ENCODE data around the gene ATP10D. TPM values are rescaled to one million over a fixed set of nuclear protein-coding genes. Genes with fewer than 3 reads are reported as not detected.
"Not testable (repeated sequence)": the region's sequence is repeated elsewhere in the genome, so short reads cannot be mapped to it uniquely, and the experiment has no call there.

ATP10D gene
- total RNA-seq, 2 experiments from 2014 or later = 4.1 to 4.7 TPM

DNA sequence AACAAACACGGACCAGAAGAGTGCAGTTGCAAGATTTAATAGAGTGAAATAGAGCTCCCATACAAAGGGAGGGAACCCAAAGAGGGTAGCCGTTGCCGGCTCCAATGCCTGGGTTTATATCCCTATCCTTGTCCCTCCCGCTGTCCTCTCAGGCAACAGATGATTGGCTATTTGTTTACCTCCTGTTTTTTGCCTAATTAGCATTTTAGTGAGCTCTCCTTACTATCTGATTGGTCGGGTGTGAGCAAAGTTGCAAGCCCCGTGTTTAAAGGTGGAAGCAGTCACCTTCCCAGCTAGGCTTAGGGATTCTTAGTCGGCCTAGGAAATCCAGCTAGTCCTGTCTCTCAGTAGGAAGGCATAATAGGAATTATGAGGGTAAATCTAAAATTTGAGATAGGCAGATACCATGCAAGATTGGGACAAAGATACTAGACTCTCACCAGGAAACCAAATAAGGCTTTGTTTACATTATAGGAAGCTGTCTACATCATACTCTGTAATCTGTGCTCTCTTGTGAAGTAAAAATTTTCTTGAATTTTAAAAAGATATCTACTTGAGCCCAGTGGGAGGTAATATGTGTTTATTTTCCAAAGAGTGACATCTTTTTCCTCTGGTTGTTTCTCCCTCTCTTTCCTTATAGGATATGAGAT is 65.9 kb downstream of the ATP10D start:
- DNase-seq = no peak
- Mint-ChIP-seq H3K36me3 (ENCODE audit: low read depth) (peaks cover 5% of the 10 kb centered on the region), H3K27ac (no peak overlapping the region), H3K4me1 (ENCODE audit: low read depth) (no peaks in the 10 kb centered on the region), H3K4me3 (no peak overlapping the region), H3K27me3 (no peaks in the 10 kb centered on the region), H3K9me3 (no peaks in the 10 kb centered on the region)
- ChIA-PET CTCF (interaction anchor here (0.9 to 1.2 kb wide), 2 partner anchors 13 kb away, joined by 3 read pairs; no protein-coding TSS in a partner anchor), POLR2A (no interaction called here)
- ATAC-seq = no peak
- no peak for TF ChIP-seq CTCF (IDR thresholded peaks at IDR 0.05)
- intact Hi-C loops (cut with micrococcal nuclease) = no loop called here

DNA sequence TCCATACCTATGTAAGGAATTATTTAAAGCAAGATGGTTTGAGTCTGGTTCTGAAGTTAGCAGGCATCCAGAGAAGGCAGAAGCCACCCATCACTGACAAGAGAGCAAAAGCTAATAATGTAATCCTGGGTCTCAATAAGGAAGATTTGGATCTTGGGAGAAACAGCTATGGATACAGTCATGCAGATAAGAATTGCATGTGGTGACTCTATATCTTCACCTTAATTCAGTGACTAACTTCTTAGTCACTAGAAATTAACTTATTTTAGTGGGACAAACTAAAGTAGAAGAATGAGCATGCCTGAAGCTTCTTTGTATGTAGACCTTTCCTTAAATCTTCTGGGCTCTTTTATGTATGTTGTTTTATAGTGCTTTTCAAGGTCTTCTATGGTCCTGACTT is 66.6 kb downstream of the ATP10D start:
- ChIA-PET POLR2A (no interaction called here), CTCF (interaction anchor here (0.9 to 1.2 kb wide), 2 partner anchors 12 to 13 kb away, joined by 3 read pairs; no protein-coding TSS in a partner anchor)
- Mint-ChIP-seq H3K9me3 (no peaks in the 10 kb centered on the region), H3K4me1 (ENCODE audit: low read depth) (no peaks in the 10 kb centered on the region), H3K4me3 (no peak overlapping the region), H3K27ac (no peak overlapping the region), H3K36me3 (ENCODE audit: low read depth) (peaks cover 5% of the 10 kb centered on the region), H3K27me3 (no peaks in the 10 kb centered on the region)
- no peak for DNase-seq
- intact Hi-C loops (cut with micrococcal nuclease) = no loop called here
- no peak for ATAC-seq
- TF ChIP-seq CTCF (IDR thresholded peaks at IDR 0.05) = no peak

GRCh38 chr4:47553329-47554125 is 68.5 kb downstream of the ATP10D start:
- H3K4me1 Mint-ChIP-seq (ENCODE audit: low read depth) = no peaks in the 10 kb centered on the region
- DNase-seq (no peak), ATAC-seq (no peak)
- ChIA-PET CTCF (interaction anchor here (1.9 kb wide), 1 partner anchor 10 kb away, joined by 9 read pairs; no protein-coding TSS in a partner anchor), POLR2A (no interaction called here)
- H3K9me3 Mint-ChIP-seq = no peaks in the 10 kb centered on the region
- TF ChIP-seq CTCF (IDR thresholded peaks at IDR 0.05) = no peak
- H3K27ac Mint-ChIP-seq = no peak overlapping the region
- no peaks in the 10 kb centered on the region for H3K27me3 Mint-ChIP-seq
- intact Hi-C loops (cut with micrococcal nuclease) = no loop called here
- H3K4me3 Mint-ChIP-seq = no peak overlapping the region
- peaks cover 5% of the 10 kb centered on the region for H3K36me3 Mint-ChIP-seq (ENCODE audit: low read depth)

DNA sequence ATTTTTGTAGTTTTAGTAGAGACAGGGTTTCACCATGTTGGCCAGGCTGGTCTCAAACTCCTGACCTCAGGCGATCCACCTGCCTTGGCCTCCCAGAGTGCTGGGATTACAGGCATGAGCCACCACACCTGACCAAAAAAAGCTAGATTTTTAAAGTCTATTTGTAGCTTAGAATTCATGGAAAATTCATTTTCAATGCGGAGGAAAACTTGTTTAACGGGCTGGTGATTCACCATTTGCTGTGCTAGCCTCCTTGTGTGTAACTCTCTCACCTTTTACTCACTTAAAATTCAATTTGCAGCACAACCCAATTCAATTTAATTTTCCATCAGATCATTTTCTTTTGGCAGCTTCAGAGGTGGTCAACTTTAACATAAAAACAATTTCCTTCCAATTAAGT is 70.8 kb downstream of the ATP10D start:
- H3K27me3 Mint-ChIP-seq; POLR2A ChIA-PET; H3K4me1 Mint-ChIP-seq (ENCODE audit: low read depth); intact Hi-C loops (cut with micrococcal nuclease); H3K36me3 Mint-ChIP-seq (ENCODE audit: low read depth); H3K4me3 Mint-ChIP-seq; H3K27ac Mint-ChIP-seq; DNase-seq; H3K9me3 Mint-ChIP-seq; ATAC-seq: not testable (repeated sequence)
- CTCF ChIA-PET = interaction anchor here (2.6 kb wide), 1 partner anchor 8 kb away, joined by 12 read pairs; no protein-coding TSS in a partner anchor

DNA sequence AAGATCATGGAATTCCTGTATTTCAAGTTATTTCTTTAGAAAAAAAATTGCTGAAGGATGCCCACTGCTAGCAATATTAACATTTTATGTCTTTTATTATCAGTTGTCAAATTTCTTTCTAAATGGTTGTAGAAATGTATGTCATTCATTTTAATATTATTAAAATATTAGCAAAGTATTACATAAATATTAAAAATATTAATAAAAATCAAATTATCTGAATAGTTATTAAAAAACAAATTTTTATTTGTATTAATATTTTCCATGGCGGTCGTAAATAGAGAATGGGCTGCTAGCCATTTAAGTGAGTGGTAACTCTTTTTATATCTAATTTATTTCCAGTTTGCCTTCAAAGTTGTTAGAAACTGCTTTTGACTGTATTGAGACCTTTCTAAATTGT is 72.2 kb downstream of the ATP10D start:
- no peak for TF ChIP-seq CTCF (IDR thresholded peaks at IDR 0.05)
- H3K4me1 Mint-ChIP-seq (ENCODE audit: low read depth) = peaks cover 1% of the 10 kb centered on the region
- ChIA-PET POLR2A (no interaction called here), CTCF (no interaction called here)
- H3K27ac Mint-ChIP-seq = no peak overlapping the region
- no peak for DNase-seq
- H3K4me3 Mint-ChIP-seq = no peak overlapping the region
- ATAC-seq = no peak
- H3K36me3 Mint-ChIP-seq (ENCODE audit: low read depth) = no peaks in the 10 kb centered on the region
- no peaks in the 10 kb centered on the region for H3K27me3 Mint-ChIP-seq
- intact Hi-C loops (cut with micrococcal nuclease) = no loop called here
- H3K9me3 Mint-ChIP-seq = no peaks in the 10 kb centered on the region

Measured in activated CD8-positive, alpha-beta T cell treated with anti-CD3 and anti-CD28 coated beads for 36 hours (primary cell).